Duodenal mucosa (tissue), 2 donors: ENCODE measurements around the gene RPS8.

ENCODE experiments used
- H3K27ac ChIP-seq: one replicate; pipeline ENCODE4 v1.7.0; 2013; ENCODE audit warnings: low read depth, low read length
- H3K27me3 ChIP-seq, 2 donors: one replicate each; pipeline ENCODE4 v1.7.0; 2013; ENCODE audit warnings: low read length in 2 of 2, control low read depth in 1 of 2; ENCODE audit not compliant: insufficient read depth in 2 of 2, control insufficient read depth in 1 of 2
- H3K36me3 ChIP-seq, 2 donors: one replicate each; pipeline ENCODE4 v1.7.0; 2013; ENCODE audit warnings: low read length in 2 of 2, control low read depth in 1 of 2; ENCODE audit not compliant: insufficient read depth in 2 of 2, control insufficient read depth in 1 of 2
- H3K4me1 ChIP-seq, 2 donors: one replicate each; pipeline ENCODE4 v1.7.0; 2013; ENCODE audit warnings: low read length in 2 of 2, control low read depth in 1 of 2; ENCODE audit not compliant: insufficient read depth in 2 of 2, control insufficient read depth in 1 of 2
- H3K4me3 ChIP-seq, 2 donors: one replicate each; pipeline ENCODE4 v1.7.0; 2013; ENCODE audit warnings: low read length in 2 of 2, low read depth in 1 of 2
- H3K9ac ChIP-seq, 2 donors: one replicate each; pipeline ENCODE4 v1.7.0; 2013; ENCODE audit warnings: low read length in 2 of 2, low read depth in 1 of 2
- H3K9me3 ChIP-seq, 2 donors: one replicate each; pipeline ENCODE4 v1.7.0; 2013; ENCODE audit warnings: low read length in 2 of 2, control low read depth in 1 of 2; ENCODE audit not compliant: control insufficient read depth in 1 of 2

RPS8 gene

GRCh38 chr1:44778705-44779576, 3.6 kb downstream of the RPS8 start:
- Histone ChIP-seq H3K27ac (no peak overlapping the region), H3K27me3 (no peaks in the 10 kb centered on the region), H3K4me1 (peaks cover 26 to 28% of the 10 kb centered on the region in 2 donors), H3K9ac (no peak overlapping the region), H3K4me3 (no peak overlapping the region), H3K36me3 (peaks cover 15 to 49% of the 10 kb centered on the region in 2 donors), H3K9me3 (no peaks in the 10 kb centered on the region)

DNA sequence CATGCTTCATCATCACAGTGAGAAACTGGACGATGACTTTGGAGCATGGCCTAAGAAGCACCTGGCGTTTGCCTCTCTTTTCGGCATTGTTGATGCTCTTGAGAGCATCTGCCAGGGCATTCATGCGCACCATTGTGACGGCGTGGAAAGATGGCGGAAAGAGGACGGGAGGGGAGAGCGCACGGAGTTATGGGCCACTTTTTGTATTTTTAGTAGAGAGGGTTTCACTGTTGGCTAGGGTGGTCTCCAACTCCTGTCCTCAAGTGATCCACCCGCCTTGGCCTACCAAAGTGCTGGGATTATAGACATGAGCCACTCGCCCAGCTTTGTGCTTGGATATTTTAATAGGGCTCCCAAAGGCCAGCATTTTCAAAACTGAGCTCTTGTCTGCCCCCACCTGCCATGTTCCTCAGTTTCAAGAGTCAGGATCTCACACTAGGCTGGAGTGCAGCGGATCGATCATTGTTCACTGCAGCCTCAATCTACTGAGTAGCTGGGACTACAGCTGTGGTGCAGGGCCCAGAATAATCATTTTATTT, 5.3 kb downstream of the RPS8 start:
- H3K36me3 ChIP-seq: peaks cover 15 to 49% of the 10 kb centered on the region in 2 donors
- H3K4me3 ChIP-seq: no peak overlapping the region
- H3K9ac ChIP-seq: no peak overlapping the region
- no peaks in the 10 kb centered on the region for H3K27me3 ChIP-seq
- no peak overlapping the region for H3K27ac ChIP-seq
- no peaks in the 10 kb centered on the region for H3K9me3 ChIP-seq
- peaks cover 28 to 32% of the 10 kb centered on the region in 2 donors for H3K4me1 ChIP-seq

DNA sequence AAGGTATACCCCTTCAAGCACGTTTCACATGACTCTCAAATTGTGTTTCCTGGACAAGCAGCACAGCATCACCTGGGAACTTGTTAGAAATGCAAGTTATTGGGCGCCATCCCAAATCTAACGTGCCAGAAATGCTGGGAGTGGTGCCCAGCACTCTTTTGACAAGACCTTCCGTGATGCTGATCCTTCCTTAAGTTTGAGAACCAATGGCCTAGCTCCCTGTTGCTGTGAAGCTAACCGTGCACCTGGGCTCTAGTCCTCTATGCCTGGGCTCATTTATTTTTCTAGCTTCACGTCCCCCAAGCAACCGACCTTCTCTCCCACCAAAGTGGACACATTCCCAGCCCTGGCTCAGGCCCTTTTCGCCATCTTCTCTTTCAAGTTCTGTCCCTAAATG, 8.4 kb downstream of the RPS8 start:
- Histone ChIP-seq H3K4me3 (peak overlapping the region; percentile 55 to 61), H3K9me3 (no peaks in the 10 kb centered on the region), H3K36me3 (peaks cover 10 to 27% of the 10 kb centered on the region in 2 donors), H3K27ac (no peak overlapping the region), H3K27me3 (no peaks in the 10 kb centered on the region), H3K9ac (peak overlapping the region; percentile 45 to 64), H3K4me1 (peaks cover 16 to 24% of the 10 kb centered on the region in 2 donors)

- no peak overlapping the region for H3K27ac ChIP-seq
- no peaks in the 10 kb centered on the region for H3K9me3 ChIP-seq
- peaks cover 6 to 21% of the 10 kb centered on the region in 2 donors for H3K36me3 ChIP-seq
- H3K4me1 ChIP-seq: peaks cover 16 to 24% of the 10 kb centered on the region in 2 donors
- peak overlapping the region; percentile 55 to 61 for H3K4me3 ChIP-seq
- H3K9ac ChIP-seq: peak overlapping the region; percentile 45 to 64
- no peaks in the 10 kb centered on the region for H3K27me3 ChIP-seq
These were observed 9.0 kb downstream of the RPS8 start for GRCh38 chr1:44784094-44785028.

GRCh38 chr1:44785029-44785380, 9.7 kb downstream of the RPS8 start:
- Histone ChIP-seq H3K9ac (no peak overlapping the region), H3K27me3 (no peaks in the 10 kb centered on the region), H3K9me3 (no peaks in the 10 kb centered on the region), H3K4me3 (peak overlapping the region in 1 of 2 donors; percentile 43), H3K4me1 (peaks cover 16 to 24% of the 10 kb centered on the region in 2 donors), H3K27ac (no peak overlapping the region), H3K36me3 (peaks cover 6 to 16% of the 10 kb centered on the region in 2 donors)

- peaks cover 16 to 24% of the 10 kb centered on the region in 2 donors for H3K4me1 ChIP-seq
- peak overlapping the region; percentile 5 to 63 for H3K9ac ChIP-seq
- H3K27me3 ChIP-seq: no peaks in the 10 kb centered on the region
- peak overlapping the region; percentile 69 for H3K4me3 ChIP-seq
- H3K9me3 ChIP-seq: no peaks in the 10 kb centered on the region
- H3K27ac ChIP-seq: no peak overlapping the region
- H3K36me3 ChIP-seq: peaks cover 6 to 10% of the 10 kb centered on the region in 2 donors
These were observed 10.3 kb downstream of the RPS8 start for GRCh38 chr1:44785501-44786137.

GRCh38 chr1:44786138-44786840, 10.9 kb downstream of the RPS8 start:
- H3K9ac ChIP-seq: peak overlapping the region; percentile 5 to 63

GRCh38 chr1:44786841-44787426, 11.6 kb downstream of the RPS8 start:
- H3K4me3 ChIP-seq: peak overlapping the region in 1 of 2 donors; percentile 69
- H3K27me3 ChIP-seq: no peaks in the 10 kb centered on the region
- no peaks in the 10 kb centered on the region for H3K9me3 ChIP-seq
- H3K36me3 ChIP-seq: no peaks in the 10 kb centered on the region
- H3K9ac ChIP-seq: peak overlapping the region in 1 of 2 donors; percentile 63
- no peak overlapping the region for H3K27ac ChIP-seq
- peaks cover 16 to 27% of the 10 kb centered on the region in 2 donors for H3K4me1 ChIP-seq

More at GRCh38 chr1:44786138-44786840, 10.9 kb downstream of the RPS8 start:
- H3K27ac ChIP-seq: no peak overlapping the region
- peaks cover 16 to 24% of the 10 kb centered on the region in 2 donors for H3K4me1 ChIP-seq
- H3K36me3 ChIP-seq: peaks cover 3% of the 10 kb centered on the region in 2 donors
- H3K9me3 ChIP-seq: no peaks in the 10 kb centered on the region
- H3K27me3 ChIP-seq: no peaks in the 10 kb centered on the region
- H3K4me3 ChIP-seq: peak overlapping the region; percentile 69

DNA sequence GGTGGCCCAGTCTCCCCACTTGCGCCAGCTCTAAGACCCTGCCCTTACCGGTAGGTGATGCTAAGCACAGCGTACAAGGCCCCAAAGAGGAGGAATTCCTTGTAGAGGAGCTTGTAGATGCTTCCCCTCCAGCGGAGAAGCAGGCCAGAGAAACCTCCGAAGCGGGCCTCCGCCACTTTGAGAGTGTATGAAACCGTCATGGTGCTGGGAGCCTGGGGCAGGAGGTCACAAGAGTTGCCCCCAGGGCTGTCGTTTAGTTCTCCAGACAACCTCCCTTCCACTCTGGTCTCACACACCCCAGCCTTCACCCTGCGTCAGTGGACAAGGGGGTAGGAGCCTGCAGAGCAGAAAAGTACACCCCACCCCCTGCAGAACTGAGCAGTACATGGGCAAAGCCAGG, 12.2 kb downstream of the RPS8 start:
- Histone ChIP-seq H3K4me3 (no peak overlapping the region), H3K4me1 (peaks cover 16 to 27% of the 10 kb centered on the region in 2 donors), H3K27ac (no peak overlapping the region)

More for the DNA sequence above, 12.2 kb downstream of the RPS8 start:
- H3K27me3 ChIP-seq: no peaks in the 10 kb centered on the region
- H3K9me3 ChIP-seq: no peaks in the 10 kb centered on the region
- no peaks in the 10 kb centered on the region for H3K36me3 ChIP-seq
- H3K9ac ChIP-seq: no peak overlapping the region
